SK-N-SH treated with all-trans-retinoic acid at 6 μM for 48 hours (cell line): ENCODE results near the gene HCFC1.

Experiments
- ATAC-seq: fragments of 200-7000 bp; cut with Tn5 transposase; 3 replicates; pipeline ENCODE4 v1.9.1; 2020; ENCODE audit warnings: mild to moderate bottlenecking, moderate library complexity
- ARNTL ChIP-seq: fragments of 450-650 bp; formaldehyde crosslinking; IDR thresholded peaks from 2 replicates; pipeline ENCODE4 v1.5.0; 2020; ENCODE audit warnings: low read depth, mild to moderate bottlenecking, moderate library complexity, borderline replicate concordance
- BACH2 ChIP-seq: fragments of 250-450 bp; sonication (Bioruptor Pico); IDR thresholded peaks from 2 replicates; pipeline ENCODE4 v1.9.0; 2021; ENCODE audit warnings: mild to moderate bottlenecking, borderline replicate concordance
- CSDC2 ChIP-seq: fragments of 250-450 bp; sonication (Bioruptor Pico); IDR thresholded peaks from 2 replicates; pipeline ENCODE4 v1.5.0; 2020; ENCODE audit warnings: mild to moderate bottlenecking, moderate library complexity
- ESRRG ChIP-seq: fragments of 250-450 bp; sonication (Bioruptor Pico); IDR thresholded peaks from 2 replicates; pipeline ENCODE4 v1.6.1; 2021; ENCODE audit warnings: mild to moderate bottlenecking
- ISL1 ChIP-seq: fragments of 250-450 bp; sonication (Bioruptor Pico); IDR thresholded peaks from 2 replicates; pipeline ENCODE4 v2.1.2; 2022; ENCODE audit warnings: mild to moderate bottlenecking, moderate library complexity
- OSR1 ChIP-seq: fragments of 250-450 bp; sonication (Bioruptor Pico); IDR thresholded peaks from 2 replicates; pipeline ENCODE4 v1.8.0; 2022; ENCODE audit warnings: moderate library complexity, mild to moderate bottlenecking, inconsistent platforms
- PPARA ChIP-seq: fragments of 250-450 bp; sonication (Bioruptor Pico); IDR thresholded peaks from 2 replicates; pipeline ENCODE4 v1.5.0; 2020; ENCODE audit warnings: mild to moderate bottlenecking, borderline replicate concordance
- RARB ChIP-seq: fragments of 250-450 bp; sonication (Bioruptor Pico); IDR thresholded peaks from 2 replicates; pipeline ENCODE4 v1.8.0; 2021; ENCODE audit warnings: mild to moderate bottlenecking, moderate library complexity
- SNAI2 ChIP-seq: fragments of 250-450 bp; sonication (Bioruptor Pico); IDR thresholded peaks from 2 replicates; pipeline ENCODE4 v1.5.0; 2020; ENCODE audit warnings: mild to moderate bottlenecking, moderate library complexity
- TCF4 ChIP-seq: fragments of 250-450 bp; sonication (Bioruptor Pico); IDR thresholded peaks from 2 replicates; pipeline ENCODE4 v1.8.0; 2021; ENCODE audit warnings: mild to moderate bottlenecking, moderate library complexity, borderline replicate concordance
- ZC3H10 ChIP-seq: fragments of 250-450 bp; sonication (Bioruptor Pico); IDR thresholded peaks from 2 replicates; pipeline ENCODE4 v1.5.1; 2021; ENCODE audit warnings: mild to moderate bottlenecking, moderate library complexity
- ZFP3 ChIP-seq: fragments of 250-450 bp; sonication (Bioruptor Pico); IDR thresholded peaks from 2 replicates; pipeline ENCODE4 v1.5.0; 2020; ENCODE audit warnings: mild to moderate bottlenecking, moderate library complexity
- ZFP30 ChIP-seq: fragments of 450-650 bp; formaldehyde crosslinking; IDR thresholded peaks from 2 replicates; pipeline ENCODE4 v1.5.0; 2022; ENCODE audit warnings: mild to moderate bottlenecking, moderate library complexity
- ZNF565 ChIP-seq: fragments of 450-650 bp; formaldehyde crosslinking; conservative IDR thresholded peaks from 2 replicates; pipeline ENCODE4 v1.5.0; 2020; ENCODE audit warnings: low read depth, mild to moderate bottlenecking, moderate library complexity
- ZNF70 ChIP-seq: fragments of 450-650 bp; formaldehyde crosslinking; IDR thresholded peaks from 2 replicates; pipeline ENCODE4 v1.5.0; 2020; ENCODE audit warnings: mild to moderate bottlenecking, moderate library complexity
- ZNF8 ChIP-seq: fragments of 450-650 bp; formaldehyde crosslinking; IDR thresholded peaks from 2 replicates; pipeline ENCODE4 v1.5.0; 2020; ENCODE audit warnings: mild to moderate bottlenecking, moderate library complexity
- TF ChIP-seq, protein P1 (sequence below): fragments of 250-450 bp; sonication (Bioruptor Pico); IDR thresholded peaks from 2 replicates; pipeline ENCODE4 v1.5.1; 2021; ENCODE audit warnings: mild to moderate bottlenecking, moderate library complexity
- TF ChIP-seq, protein P2 (sequence below): fragments of 250-450 bp; sonication (Bioruptor Pico); IDR thresholded peaks from 2 replicates; pipeline ENCODE4 v1.5.1; 2020; ENCODE audit warnings: low read depth, mild to moderate bottlenecking, moderate library complexity
- TF ChIP-seq, protein P3 (sequence below): fragments of 250-450 bp; sonication (Bioruptor Pico); IDR thresholded peaks from 2 replicates; pipeline ENCODE4 v1.5.0; 2020; ENCODE audit warnings: mild to moderate bottlenecking, moderate library complexity
- TF ChIP-seq, protein P4 (sequence below): fragments of 250-450 bp; sonication (Bioruptor Pico); IDR thresholded peaks from 2 replicates; pipeline ENCODE4 v1.8.0; 2020; ENCODE audit warnings: mild to moderate bottlenecking, moderate library complexity, borderline replicate concordance
- TF ChIP-seq, protein P5 (sequence below): fragments of 250-450 bp; sonication (Bioruptor Pico); IDR thresholded peaks from 2 replicates; pipeline ENCODE4 v1.8.0; 2021; ENCODE audit warnings: low read depth, mild to moderate bottlenecking, moderate library complexity, borderline replicate concordance

HCFC1 gene

DNA sequence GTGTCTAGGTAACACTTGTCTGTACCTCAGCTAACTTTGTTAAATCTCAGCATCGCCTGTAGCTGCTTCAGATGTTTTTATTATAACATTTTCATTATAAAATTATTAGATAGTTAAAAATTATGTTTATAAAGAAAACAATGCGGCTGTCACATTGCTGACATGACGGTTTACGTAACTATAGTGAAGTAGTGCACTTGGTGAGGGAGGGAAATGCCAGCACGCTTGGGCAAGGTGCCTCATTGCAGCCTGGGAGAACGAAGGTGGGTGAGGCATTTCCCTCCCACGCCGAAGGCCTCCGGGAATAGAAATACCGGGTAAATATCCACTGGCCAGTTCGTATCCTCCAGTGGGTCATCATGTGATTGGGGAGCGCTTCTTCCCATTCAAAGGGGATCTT lies 16.9 kb upstream of the HCFC1 start (continued):
- no peak for TF ChIP-seq TCF4
- no peak for TF ChIP-seq ISL1
- no peak for TF ChIP-seq ESRRG (CRISPR knock-in tag)
- no peak for TF ChIP-seq ZNF70 (CRISPR knock-in tag)
- TF ChIP-seq CSDC2 (CRISPR knock-in tag): no peak
- no peak for TF ChIP-seq ZNF565 (CRISPR knock-in tag)
- TF ChIP-seq SNAI2 (CRISPR knock-in tag): no peak
- no peak for TF ChIP-seq ZC3H10 (CRISPR knock-in tag)

DNA sequence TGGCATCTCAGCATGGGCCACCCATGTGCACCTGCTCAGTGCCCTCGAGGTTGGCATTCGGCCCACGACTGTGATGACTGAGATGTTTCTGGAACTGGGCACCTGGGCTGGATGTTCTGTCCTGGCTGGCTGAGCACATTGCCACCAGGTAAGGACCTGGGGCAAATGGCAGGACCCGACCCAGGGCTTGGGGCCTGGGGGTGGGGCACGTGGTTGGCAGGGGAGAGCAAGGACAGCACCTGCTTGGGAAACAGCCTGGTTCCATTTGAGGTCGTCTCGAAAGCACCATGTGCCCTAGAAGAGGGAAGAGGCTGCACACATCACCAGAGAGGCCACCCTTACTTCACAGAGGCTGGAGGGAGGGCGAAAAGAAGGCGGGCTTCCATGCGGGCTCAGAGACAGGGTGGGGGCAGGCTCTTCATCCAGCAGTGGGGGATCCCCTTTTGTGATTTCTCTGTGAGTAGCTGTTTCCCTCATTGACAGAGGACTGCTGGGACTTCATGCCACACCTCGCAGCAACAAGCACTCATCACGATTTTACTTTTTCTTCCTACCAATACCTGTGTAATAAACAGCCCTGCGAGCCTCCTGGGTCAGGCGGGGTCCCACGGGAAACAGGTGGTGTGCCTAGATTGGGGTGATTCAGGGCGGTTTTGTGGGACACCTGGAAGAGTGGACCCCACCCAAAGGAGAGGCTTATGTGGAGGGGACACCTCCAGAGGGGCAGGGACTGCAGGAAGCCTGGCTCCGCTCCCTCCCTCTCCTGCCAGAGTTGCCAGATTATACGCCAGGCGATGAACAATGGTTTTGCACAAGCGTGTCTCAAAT lies 12.9 kb upstream of the HCFC1 start:
- TF ChIP-seq TCF4: no peak
- TF ChIP-seq BACH2 (CRISPR knock-in tag): no peak
- no peak for TF ChIP-seq ZNF8 (CRISPR knock-in tag)
- TF ChIP-seq ZNF70 (CRISPR knock-in tag): no peak
- TF ChIP-seq, protein P1, sequence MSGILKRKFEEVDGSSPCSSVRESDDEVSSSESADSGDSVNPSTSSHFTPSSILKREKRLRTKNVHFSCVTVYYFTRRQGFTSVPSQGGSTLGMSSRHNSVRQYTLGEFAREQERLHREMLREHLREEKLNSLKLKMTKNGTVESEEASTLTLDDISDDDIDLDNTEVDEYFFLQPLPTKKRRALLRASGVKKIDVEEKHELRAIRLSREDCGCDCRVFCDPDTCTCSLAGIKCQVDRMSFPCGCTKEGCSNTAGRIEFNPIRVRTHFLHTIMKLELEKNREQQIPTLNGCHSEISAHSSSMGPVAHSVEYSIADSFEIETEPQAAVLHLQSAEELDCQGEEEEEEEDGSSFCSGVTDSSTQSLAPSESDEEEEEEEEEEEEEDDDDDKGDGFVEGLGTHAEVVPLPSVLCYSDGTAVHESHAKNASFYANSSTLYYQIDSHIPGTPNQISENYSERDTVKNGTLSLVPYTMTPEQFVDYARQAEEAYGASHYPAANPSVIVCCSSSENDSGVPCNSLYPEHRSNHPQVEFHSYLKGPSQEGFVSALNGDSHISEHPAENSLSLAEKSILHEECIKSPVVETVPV (CRISPR knock-in tag): no peak
- TF ChIP-seq RARB (CRISPR knock-in tag): no peak
- TF ChIP-seq OSR1 (CRISPR knock-in tag): no peak
- TF ChIP-seq, protein P2, sequence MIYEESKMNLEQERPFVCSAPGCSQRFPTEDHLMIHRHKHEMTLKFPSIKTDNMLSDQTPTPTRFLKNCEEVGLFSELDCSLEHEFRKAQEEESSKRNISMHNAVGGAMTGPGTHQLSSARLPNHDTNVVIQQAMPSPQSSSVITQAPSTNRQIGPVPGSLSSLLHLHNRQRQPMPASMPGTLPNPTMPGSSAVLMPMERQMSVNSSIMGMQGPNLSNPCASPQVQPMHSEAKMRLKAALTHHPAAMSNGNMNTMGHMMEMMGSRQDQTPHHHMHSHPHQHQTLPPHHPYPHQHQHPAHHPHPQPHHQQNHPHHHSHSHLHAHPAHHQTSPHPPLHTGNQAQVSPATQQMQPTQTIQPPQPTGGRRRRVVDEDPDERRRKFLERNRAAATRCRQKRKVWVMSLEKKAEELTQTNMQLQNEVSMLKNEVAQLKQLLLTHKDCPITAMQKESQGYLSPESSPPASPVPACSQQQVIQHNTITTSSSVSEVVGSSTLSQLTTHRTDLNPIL (CRISPR knock-in tag): no peak
- TF ChIP-seq, protein P3, sequence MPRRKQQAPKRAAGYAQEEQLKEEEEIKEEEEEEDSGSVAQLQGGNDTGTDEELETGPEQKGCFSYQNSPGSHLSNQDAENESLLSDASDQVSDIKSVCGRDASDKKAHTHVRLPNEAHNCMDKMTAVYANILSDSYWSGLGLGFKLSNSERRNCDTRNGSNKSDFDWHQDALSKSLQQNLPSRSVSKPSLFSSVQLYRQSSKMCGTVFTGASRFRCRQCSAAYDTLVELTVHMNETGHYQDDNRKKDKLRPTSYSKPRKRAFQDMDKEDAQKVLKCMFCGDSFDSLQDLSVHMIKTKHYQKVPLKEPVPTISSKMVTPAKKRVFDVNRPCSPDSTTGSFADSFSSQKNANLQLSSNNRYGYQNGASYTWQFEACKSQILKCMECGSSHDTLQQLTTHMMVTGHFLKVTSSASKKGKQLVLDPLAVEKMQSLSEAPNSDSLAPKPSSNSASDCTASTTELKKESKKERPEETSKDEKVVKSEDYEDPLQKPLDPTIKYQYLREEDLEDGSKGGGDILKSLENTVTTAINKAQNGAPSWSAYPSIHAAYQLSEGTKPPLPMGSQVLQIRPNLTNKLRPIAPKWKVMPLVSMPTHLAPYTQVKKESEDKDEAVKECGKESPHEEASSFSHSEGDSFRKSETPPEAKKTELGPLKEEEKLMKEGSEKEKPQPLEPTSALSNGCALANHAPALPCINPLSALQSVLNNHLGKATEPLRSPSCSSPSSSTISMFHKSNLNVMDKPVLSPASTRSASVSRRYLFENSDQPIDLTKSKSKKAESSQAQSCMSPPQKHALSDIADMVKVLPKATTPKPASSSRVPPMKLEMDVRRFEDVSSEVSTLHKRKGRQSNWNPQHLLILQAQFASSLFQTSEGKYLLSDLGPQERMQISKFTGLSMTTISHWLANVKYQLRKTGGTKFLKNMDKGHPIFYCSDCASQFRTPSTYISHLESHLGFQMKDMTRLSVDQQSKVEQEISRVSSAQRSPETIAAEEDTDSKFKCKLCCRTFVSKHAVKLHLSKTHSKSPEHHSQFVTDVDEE (CRISPR knock-in tag): no peak
- no peak for TF ChIP-seq ZFP30 (CRISPR knock-in tag)
- no peak for TF ChIP-seq ZFP3 (CRISPR knock-in tag)
- no peak for TF ChIP-seq ARNTL (CRISPR knock-in tag)
- no peak for TF ChIP-seq SNAI2 (CRISPR knock-in tag)
- TF ChIP-seq, protein P4, sequence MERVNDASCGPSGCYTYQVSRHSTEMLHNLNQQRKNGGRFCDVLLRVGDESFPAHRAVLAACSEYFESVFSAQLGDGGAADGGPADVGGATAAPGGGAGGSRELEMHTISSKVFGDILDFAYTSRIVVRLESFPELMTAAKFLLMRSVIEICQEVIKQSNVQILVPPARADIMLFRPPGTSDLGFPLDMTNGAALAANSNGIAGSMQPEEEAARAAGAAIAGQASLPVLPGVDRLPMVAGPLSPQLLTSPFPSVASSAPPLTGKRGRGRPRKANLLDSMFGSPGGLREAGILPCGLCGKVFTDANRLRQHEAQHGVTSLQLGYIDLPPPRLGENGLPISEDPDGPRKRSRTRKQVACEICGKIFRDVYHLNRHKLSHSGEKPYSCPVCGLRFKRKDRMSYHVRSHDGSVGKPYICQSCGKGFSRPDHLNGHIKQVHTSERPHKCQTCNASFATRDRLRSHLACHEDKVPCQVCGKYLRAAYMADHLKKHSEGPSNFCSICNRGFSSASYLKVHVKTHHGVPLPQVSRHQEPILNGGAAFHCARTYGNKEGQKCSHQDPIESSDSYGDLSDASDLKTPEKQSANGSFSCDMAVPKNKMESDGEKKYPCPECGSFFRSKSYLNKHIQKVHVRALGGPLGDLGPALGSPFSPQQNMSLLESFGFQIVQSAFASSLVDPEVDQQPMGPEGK (CRISPR knock-in tag): no peak
- TF ChIP-seq, protein P5, sequence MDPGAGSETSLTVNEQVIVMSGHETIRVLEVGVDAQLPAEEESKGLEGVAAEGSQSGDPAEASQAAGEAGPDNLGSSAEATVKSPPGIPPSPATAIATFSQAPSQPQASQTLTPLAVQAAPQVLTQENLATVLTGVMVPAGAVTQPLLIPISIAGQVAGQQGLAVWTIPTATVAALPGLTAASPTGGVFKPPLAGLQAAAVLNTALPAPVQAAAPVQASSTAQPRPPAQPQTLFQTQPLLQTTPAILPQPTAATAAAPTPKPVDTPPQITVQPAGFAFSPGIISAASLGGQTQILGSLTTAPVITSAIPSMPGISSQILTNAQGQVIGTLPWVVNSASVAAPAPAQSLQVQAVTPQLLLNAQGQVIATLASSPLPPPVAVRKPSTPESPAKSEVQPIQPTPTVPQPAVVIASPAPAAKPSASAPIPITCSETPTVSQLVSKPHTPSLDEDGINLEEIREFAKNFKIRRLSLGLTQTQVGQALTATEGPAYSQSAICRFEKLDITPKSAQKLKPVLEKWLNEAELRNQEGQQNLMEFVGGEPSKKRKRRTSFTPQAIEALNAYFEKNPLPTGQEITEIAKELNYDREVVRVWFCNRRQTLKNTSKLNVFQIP (CRISPR knock-in tag): no peak
- TF ChIP-seq PPARA (CRISPR knock-in tag): no peak
- no peak for TF ChIP-seq ZNF565 (CRISPR knock-in tag)
- no peak for TF ChIP-seq CSDC2 (CRISPR knock-in tag)
- TF ChIP-seq ZC3H10 (CRISPR knock-in tag): no peak
- no peak for TF ChIP-seq ISL1
- no peak for ATAC-seq
